ENCODE measurements around the gene KYNU.

The KYNU gene

DNA sequence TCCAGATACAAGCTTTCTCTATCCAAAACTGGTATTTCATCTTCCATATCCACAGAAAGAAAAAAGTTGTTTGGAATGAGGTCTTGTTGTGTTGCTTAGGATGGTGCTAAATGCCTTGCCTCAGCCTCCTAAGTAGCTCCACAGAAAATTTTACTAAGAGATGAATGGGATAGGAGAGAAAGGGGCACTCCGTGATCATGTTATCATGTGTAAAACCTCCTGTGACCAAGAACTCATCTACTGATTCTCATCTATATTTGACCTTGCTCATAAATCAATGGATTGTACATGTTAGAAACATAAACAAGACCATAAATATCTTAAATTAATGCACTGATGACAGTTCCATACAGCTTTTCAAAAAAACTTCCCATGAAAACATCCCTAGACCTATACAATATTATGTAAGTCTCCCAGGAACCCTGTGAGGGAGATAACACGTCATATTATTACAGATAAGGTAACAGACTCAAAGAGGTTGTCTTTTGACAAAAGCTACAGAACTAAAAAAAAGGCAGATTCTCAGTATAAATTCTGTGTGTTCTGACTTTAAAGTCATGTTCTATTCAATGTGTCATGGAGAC is 29.3 kb upstream of the KYNU start:
- TF ChIP-seq, protein P1, sequence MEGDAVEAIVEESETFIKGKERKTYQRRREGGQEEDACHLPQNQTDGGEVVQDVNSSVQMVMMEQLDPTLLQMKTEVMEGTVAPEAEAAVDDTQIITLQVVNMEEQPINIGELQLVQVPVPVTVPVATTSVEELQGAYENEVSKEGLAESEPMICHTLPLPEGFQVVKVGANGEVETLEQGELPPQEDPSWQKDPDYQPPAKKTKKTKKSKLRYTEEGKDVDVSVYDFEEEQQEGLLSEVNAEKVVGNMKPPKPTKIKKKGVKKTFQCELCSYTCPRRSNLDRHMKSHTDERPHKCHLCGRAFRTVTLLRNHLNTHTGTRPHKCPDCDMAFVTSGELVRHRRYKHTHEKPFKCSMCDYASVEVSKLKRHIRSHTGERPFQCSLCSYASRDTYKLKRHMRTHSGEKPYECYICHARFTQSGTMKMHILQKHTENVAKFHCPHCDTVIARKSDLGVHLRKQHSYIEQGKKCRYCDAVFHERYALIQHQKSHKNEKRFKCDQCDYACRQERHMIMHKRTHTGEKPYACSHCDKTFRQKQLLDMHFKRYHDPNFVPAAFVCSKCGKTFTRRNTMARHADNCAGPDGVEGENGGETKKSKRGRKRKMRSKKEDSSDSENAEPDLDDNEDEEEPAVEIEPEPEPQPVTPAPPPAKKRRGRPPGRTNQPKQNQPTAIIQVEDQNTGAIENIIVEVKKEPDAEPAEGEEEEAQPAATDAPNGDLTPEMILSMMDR (IDR thresholded peaks at IDR 0.05; ENCODE audit: low read depth, low read length), result no peak
- H3K4me1 ChIP-seq, result no peaks in the 10 kb centered on the region
- no peaks in the 10 kb centered on the region for H3K36me3 ChIP-seq

DNA sequence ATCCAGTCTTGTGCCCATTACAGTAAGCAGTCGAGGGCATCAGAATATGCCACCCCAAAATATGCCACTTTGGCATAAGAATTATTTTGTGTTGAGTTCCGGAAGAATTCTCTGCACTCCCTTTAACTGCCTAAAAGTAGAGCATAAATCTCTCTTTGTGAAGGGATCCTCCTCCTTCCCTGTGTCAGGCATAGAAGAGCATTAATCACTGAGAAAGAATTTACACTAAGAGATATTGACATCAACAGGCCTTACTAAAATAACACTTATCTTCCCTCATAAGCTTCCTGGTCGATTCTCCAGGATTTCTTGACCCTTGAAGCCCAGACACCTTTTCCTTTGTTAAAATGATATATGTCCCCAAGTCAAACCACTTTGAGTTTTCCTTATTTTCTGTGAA is 27.6 kb upstream of the KYNU start:
- Histone ChIP-seq H3K27me3 (no peaks in the 10 kb centered on the region), H3K4me1 (no peaks in the 10 kb centered on the region), H3K36me3 (no peaks in the 10 kb centered on the region), H3K9me3 (no peaks in the 10 kb centered on the region), H3K4me3 (ENCODE audit: low read depth, low read length) (no peak overlapping the region)
- TF ChIP-seq, protein P1 (IDR thresholded peaks at IDR 0.05; ENCODE audit: low read depth, low read length), result no peak
- DNase-seq, result no peak

More for the DNA sequence above, 29.3 kb upstream of the KYNU start:
- no peaks in the 10 kb centered on the region for H3K27me3 ChIP-seq
- no peak for DNase-seq
- no peaks in the 10 kb centered on the region for H3K9me3 ChIP-seq
- H3K4me3 ChIP-seq (ENCODE audit: low read depth, low read length), result no peak overlapping the region

DNA sequence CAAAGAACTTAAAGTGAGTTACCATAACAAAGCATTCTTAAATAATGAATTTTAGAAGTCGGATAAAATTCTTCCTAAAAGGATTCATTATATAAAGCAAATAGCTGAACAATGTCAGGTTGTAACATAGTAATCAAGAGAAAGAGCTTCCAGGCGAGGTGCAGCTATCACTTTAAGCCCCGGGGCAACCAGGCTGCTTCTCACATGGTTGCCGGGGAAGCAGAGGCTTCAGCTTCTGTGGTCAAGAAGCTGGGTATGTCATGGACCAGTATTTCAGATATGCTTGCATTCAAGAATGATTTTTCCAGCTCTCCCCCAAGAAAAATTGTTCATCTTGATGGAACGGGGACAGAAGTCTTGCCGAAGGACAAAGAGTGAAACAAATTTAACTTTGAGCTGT is 23.6 kb upstream of the KYNU start:
- H3K36me3 ChIP-seq, result no peaks in the 10 kb centered on the region
- H3K4me3 ChIP-seq (ENCODE audit: low read depth, low read length), result no peak overlapping the region
- H3K4me1 ChIP-seq, result no peaks in the 10 kb centered on the region
- TF ChIP-seq, protein P1 (IDR thresholded peaks at IDR 0.05; ENCODE audit: low read depth, low read length), result no peak
- no peaks in the 10 kb centered on the region for H3K9me3 ChIP-seq
- no peaks in the 10 kb centered on the region for H3K27me3 ChIP-seq
- no peak for DNase-seq

DNA sequence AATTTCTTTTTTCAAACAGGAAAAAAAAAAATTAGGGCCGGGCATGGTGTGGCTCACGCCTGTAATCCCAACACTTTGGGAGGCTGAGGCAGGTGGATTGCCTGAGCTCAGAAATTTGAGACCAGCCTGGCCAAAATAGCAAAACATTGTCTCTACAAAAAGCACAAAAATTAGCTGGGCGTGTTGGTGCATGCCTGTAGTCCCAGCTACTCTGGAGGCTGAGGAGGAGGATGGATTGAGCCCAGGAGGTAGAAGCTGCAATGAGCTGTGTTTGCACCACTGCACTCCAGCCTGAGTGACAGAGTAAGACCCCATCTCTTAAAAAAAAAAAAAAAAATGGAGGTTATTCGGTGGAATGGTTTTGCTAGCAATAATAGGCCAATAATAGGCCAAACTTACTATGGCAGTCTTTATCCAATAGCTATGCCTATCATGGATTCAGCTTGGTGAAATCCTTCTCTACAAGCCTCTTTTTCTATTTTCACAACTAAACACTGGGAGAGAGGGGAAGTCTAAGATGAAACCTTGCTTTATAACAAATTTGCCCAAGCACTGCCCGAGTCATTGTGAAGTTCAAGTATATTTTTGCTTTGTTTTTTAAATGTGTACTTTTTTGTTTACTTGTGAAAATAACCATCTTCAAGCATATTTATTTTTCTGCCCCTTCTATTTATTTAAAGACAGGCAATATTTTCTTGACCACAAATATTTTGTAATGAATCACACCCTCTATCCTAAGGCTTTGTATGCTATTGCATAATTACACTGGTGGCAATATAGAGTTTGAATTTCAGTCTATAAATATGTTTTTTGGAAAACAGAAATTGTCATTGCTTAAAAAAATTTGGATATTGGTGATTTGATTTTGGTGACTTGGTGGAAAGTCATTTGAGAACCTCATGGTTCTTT is 20.0 kb upstream of the KYNU start:
- Histone ChIP-seq H3K4me3 (ENCODE audit: low read depth, low read length) (no peak overlapping the region), H3K36me3 (no peaks in the 10 kb centered on the region)

DNA sequence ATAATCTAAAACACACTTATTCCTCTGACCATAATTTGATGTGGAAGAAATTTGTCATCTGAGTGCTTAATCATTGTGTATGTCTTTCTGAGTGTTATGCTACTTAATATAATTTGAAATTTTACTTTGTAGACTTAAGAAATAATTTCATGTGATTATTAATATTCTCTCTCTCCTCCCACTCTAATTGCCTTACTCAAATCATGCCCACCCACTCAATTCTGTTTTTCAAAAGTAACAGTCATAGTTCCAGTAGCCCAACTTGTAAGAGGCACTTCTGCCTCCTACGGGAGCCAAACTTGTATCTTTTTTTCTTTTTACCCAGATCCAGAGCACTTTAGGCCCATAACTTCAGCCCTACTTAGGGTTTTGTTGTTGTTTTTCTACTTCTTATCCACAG is 18.5 kb upstream of the KYNU start:
- H3K4me3 ChIP-seq (ENCODE audit: low read depth, low read length), result no peak overlapping the region
- TF ChIP-seq, protein P1 (IDR thresholded peaks at IDR 0.05; ENCODE audit: low read depth, low read length), result no peak
- H3K36me3 ChIP-seq, result no peaks in the 10 kb centered on the region
- no peaks in the 10 kb centered on the region for H3K27me3 ChIP-seq
- no peaks in the 10 kb centered on the region for H3K9me3 ChIP-seq
- no peak for DNase-seq
- no peaks in the 10 kb centered on the region for H3K4me1 ChIP-seq

More for the DNA sequence above, 20.0 kb upstream of the KYNU start:
- TF ChIP-seq, protein P1 (IDR thresholded peaks at IDR 0.05; ENCODE audit: low read depth, low read length), result no peak
- Histone ChIP-seq H3K27me3 (no peaks in the 10 kb centered on the region), H3K4me1 (no peaks in the 10 kb centered on the region), H3K9me3 (no peaks in the 10 kb centered on the region)
- DNase-seq, result no peak

DNA sequence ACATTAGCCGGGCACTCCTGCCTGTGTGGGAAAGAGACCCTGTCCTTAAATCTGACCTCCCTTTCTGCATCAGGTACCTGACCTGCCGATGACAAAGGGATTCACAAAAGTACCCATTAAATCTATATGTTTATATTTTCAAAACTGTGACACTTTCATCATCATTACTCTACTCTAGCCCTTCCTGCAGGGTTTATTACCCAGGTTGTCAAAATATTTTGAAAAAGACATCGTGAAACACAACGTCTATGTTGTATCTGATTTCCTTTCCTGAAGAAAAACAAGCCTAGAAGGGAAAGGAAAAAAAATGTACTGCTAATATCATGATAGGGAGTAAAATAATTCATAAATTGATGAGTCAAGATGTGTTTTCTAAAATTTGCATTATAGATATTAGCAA is 15.2 kb upstream of the KYNU start:
- Histone ChIP-seq H3K27me3 (no peaks in the 10 kb centered on the region), H3K4me1 (no peaks in the 10 kb centered on the region), H3K36me3 (no peaks in the 10 kb centered on the region), H3K9me3 (no peaks in the 10 kb centered on the region), H3K4me3 (ENCODE audit: low read depth, low read length) (no peak overlapping the region)
- TF ChIP-seq, protein P1 (IDR thresholded peaks at IDR 0.05; ENCODE audit: low read depth, low read length), result no peak
- DNase-seq, result no peak

Measured in BE2C (cell line).